H1 (cell line): Measurements from ENCODE around the gene CUL1. TPM values are rescaled to one million over a fixed set of nuclear protein-coding genes. Genes with fewer than 3 reads are reported as not detected.

Source experiments
- CTCF ChIA-PET: fragments of 300-600 bp; sonication (Branson Sonifier 250); formaldehyde crosslinking; loops from one replicate; lab custom pipeline; 2021; ENCODE audit not compliant: partially characterized antibody; lab: Charles Lee
- POLR2A ChIA-PET: fragments of 300-600 bp; sonication (Branson Sonifier 250); formaldehyde crosslinking; loops from one replicate; lab custom pipeline; 2021; ENCODE audit warnings: inconsistent platforms; ENCODE audit not compliant: partially characterized antibody; lab: Charles Lee
- DNase-seq, 2 experiments: peaks; one replicate each; pipeline versions ENCODE4 v3.0.0 to v3.0.0-alpha.2; 2010 to 2022; ENCODE audit warnings: low spot score in 2 of 2, low read depth in 1 of 2, mixed read lengths in 1 of 2
- FAIRE-seq: peaks from 2 replicates; lab custom pipeline; 2011; peaks lifted over from hg19 to GRCh38; lab: Jason Lieb, UNC
- H2AFZ ChIP-seq: 2 replicates; pipeline ENCODE4 v1.8.1; 2012; ENCODE audit warnings: low read length, inconsistent platforms
- H2AK5ac ChIP-seq: 2 replicates; pipeline ENCODE4 v1.6.1; 2013; ENCODE audit warnings: low read depth, low read length
- H2BK120ac ChIP-seq: replicated peaks from 2 replicates; pipeline ENCODE3; 2013; ENCODE audit warnings: low read depth, low read length, inconsistent platforms
- H2BK12ac ChIP-seq: 2 replicates; pipeline ENCODE4 v1.6.1; 2013; ENCODE audit warnings: low read depth, low read length
- H2BK15ac ChIP-seq: 2 replicates; pipeline ENCODE4 v1.6.1; 2013; ENCODE audit warnings: low read length
- H2BK20ac ChIP-seq: 2 replicates; pipeline ENCODE4 v1.6.1; 2013; ENCODE audit warnings: low read length
- H2BK5ac ChIP-seq: 2 replicates; pipeline ENCODE4 v1.6.1; 2013; ENCODE audit warnings: low read depth, low read length
- H3K14ac ChIP-seq: 2 replicates; pipeline ENCODE4 v1.6.1; 2013; ENCODE audit warnings: inconsistent platforms; ENCODE audit not compliant: insufficient read length
- H3K18ac ChIP-seq: 2 replicates; pipeline ENCODE4 v1.6.1; 2013; ENCODE audit warnings: low read length; ENCODE audit errors: extremely low read depth
- H3K23ac ChIP-seq: 2 replicates; pipeline ENCODE4 v1.6.1; 2013; ENCODE audit warnings: inconsistent platforms; ENCODE audit not compliant: insufficient read length
- H3K23me2 ChIP-seq: 2 replicates; pipeline ENCODE4 v1.6.1; 2013; ENCODE audit warnings: low read depth, low read length
- H3K27ac ChIP-seq: 2 replicates; pipeline ENCODE4 v1.6.1; 2011; ENCODE audit warnings: low read depth, low read length, inconsistent platforms
- H3K27me3 ChIP-seq, 4 experiments: replicated peaks in 1 of 4; 1 replicate in 1 of 4; 2 replicates in 3 of 4; pipeline versions ENCODE4 v1.6.1 to v1.8.1; 2011 to 2013; ENCODE audit warnings: low read length in 3 of 4, mild to moderate bottlenecking in 3 of 4, inconsistent platforms in 2 of 4, mixed read lengths in 2 of 4, moderate library complexity in 1 of 4; ENCODE audit not compliant: control insufficient read depth in 3 of 4, insufficient read depth in 3 of 4; ENCODE audit errors: extremely low read depth in 1 of 4
- H3K36me3 ChIP-seq, 4 experiments: 2 replicates each; pipeline versions ENCODE4 v1.6.1 to v1.8.1; 2011 to 2013; ENCODE audit warnings: mild to moderate bottlenecking in 4 of 4, low read length in 3 of 4, moderate library complexity in 2 of 4, control low read depth in 1 of 4, inconsistent platforms in 1 of 4; ENCODE audit not compliant: insufficient read depth in 4 of 4, control insufficient read depth in 2 of 4
- H3K4ac ChIP-seq: replicated peaks from 2 replicates; pipeline ENCODE3; 2013; ENCODE audit warnings: low read length, low read depth, mixed read lengths, inconsistent platforms; ENCODE audit not compliant: insufficient read length
- H3K4me1 ChIP-seq, 4 experiments: replicated peaks in 1 of 4; 1 replicate in 1 of 4; 2 replicates in 3 of 4; pipeline versions ENCODE4 v1.6.1 to v1.8.1; 2011 to 2013; ENCODE audit warnings: low read length in 3 of 4, inconsistent platforms in 2 of 4, mixed read lengths in 1 of 4; ENCODE audit not compliant: insufficient read depth in 4 of 4, control insufficient read depth in 3 of 4
- H3K4me2 ChIP-seq, 2 experiments: 2 replicates each; pipeline versions ENCODE4 v1.6.1 to v1.8.1; 2011 to 2013; ENCODE audit warnings: low read depth in 2 of 2, low read length in 2 of 2, control low read depth in 1 of 2, inconsistent platforms in 1 of 2, mild to moderate bottlenecking in 1 of 2; ENCODE audit not compliant: insufficient read depth in 1 of 2
- H3K4me3 ChIP-seq, 4 experiments: fragments of 200-600, 300-600 bp in 1 of 4; sonication (generic), shearing (Covaris generic), sonication (Bioruptor Twin) in 1 of 4; 2 replicates each; pipeline versions ENCODE4 v1.5.1 to v1.8.1; 2011 to 2016; ENCODE audit warnings: low read length in 4 of 4, low read depth in 3 of 4, control low read depth in 2 of 4, inconsistent platforms in 2 of 4, mild to moderate bottlenecking in 2 of 4, mixed read lengths in 1 of 4, moderate library complexity in 1 of 4; ENCODE audit not compliant: insufficient read depth in 2 of 4; ENCODE audit errors: extremely low read depth in 1 of 4
- H3K56ac ChIP-seq: replicated peaks from 2 replicates; pipeline ENCODE3; 2013; ENCODE audit warnings: low read depth, mild to moderate bottlenecking, mixed read lengths, low read length, inconsistent platforms; ENCODE audit not compliant: insufficient read length
- H3K79me1 ChIP-seq: 2 replicates; pipeline ENCODE4 v1.6.1; 2013; ENCODE audit warnings: low read depth, low read length, control low read depth
- H3K79me2 ChIP-seq, 2 experiments: 2 replicates each; pipeline versions ENCODE4 v1.6.1 to v1.8.1; 2012 to 2013; ENCODE audit warnings: low read length in 2 of 2, mild to moderate bottlenecking in 2 of 2, inconsistent platforms in 1 of 2; ENCODE audit not compliant: insufficient read depth in 2 of 2, control insufficient read depth in 1 of 2
- H3K9ac ChIP-seq, 4 experiments: replicated peaks in 1 of 4; 1 replicate in 1 of 4; 2 replicates in 3 of 4; pipeline versions ENCODE4 v1.6.1 to v1.8.1; 2011 to 2013; ENCODE audit warnings: low read depth in 3 of 4, low read length in 3 of 4, control low read depth in 2 of 4, mild to moderate bottlenecking in 2 of 4, moderate library complexity in 2 of 4, inconsistent platforms in 1 of 4; ENCODE audit errors: extremely low read depth in 1 of 4
- H3K9me3 ChIP-seq, 2 experiments: 2 replicates each; pipeline versions ENCODE4 v1.6.1 to v1.8.1; 2012 to 2013; ENCODE audit warnings: mild to moderate bottlenecking in 2 of 2, moderate library complexity in 2 of 2, control low read depth in 1 of 2, inconsistent platforms in 1 of 2, low read depth in 1 of 2, low read length in 1 of 2, mixed read lengths in 1 of 2; ENCODE audit not compliant: insufficient read depth in 2 of 2
- H4K20me1 ChIP-seq, 2 experiments: replicated peaks in 1 of 2; 2 replicates each; pipeline versions ENCODE3 to v1.8.1; 2011 to 2013; ENCODE audit warnings: inconsistent platforms in 2 of 2, low read length in 2 of 2, mild to moderate bottlenecking in 1 of 2; ENCODE audit not compliant: insufficient read depth in 2 of 2, control insufficient read depth in 1 of 2
- H4K5ac ChIP-seq: 2 replicates; pipeline ENCODE4 v1.6.1; 2013; ENCODE audit warnings: low read length, low read depth, mixed read lengths, inconsistent platforms; ENCODE audit not compliant: insufficient read length
- H4K8ac ChIP-seq: 2 replicates; pipeline ENCODE4 v1.8.0; 2013; ENCODE audit warnings: mild to moderate bottlenecking, moderate library complexity, low read length, inconsistent platforms; ENCODE audit not compliant: insufficient read depth; ENCODE audit errors: extremely low read depth
- H4K91ac ChIP-seq: replicated peaks from 2 replicates; pipeline ENCODE3; 2013; ENCODE audit warnings: low read length, mixed read lengths, inconsistent platforms; ENCODE audit not compliant: insufficient read length
- BCL11A ChIP-seq, 2 experiments: IDR thresholded peaks; one replicate each; pipeline ENCODE4 v1.6.1; 2011; ENCODE audit warnings: low read depth in 2 of 2, low read length in 2 of 2, mild to moderate bottlenecking in 2 of 2
- CHD1 ChIP-seq: IDR thresholded peaks from 2 replicates; pipeline ENCODE4 v1.6.1; 2012; ENCODE audit warnings: low read depth, low read length, improper control_type of control experiment
- JUN ChIP-seq: IDR thresholded peaks from 2 replicates; pipeline ENCODE4 v1.6.1; 2011; ENCODE audit warnings: low read depth, mild to moderate bottlenecking, improper control_type of control experiment, low read length
- KDM4A ChIP-seq: IDR thresholded peaks from one replicate; pipeline ENCODE4 v1.7.1; 2012; ENCODE audit warnings: low read depth, mild to moderate bottlenecking, moderate library complexity, low read length, inconsistent platforms; ENCODE audit not compliant: severe bottlenecking
- POLR2A ChIP-seq, 2 experiments: IDR thresholded peaks; 1 replicate in 1 of 2; 2 replicates in 1 of 2; pipeline ENCODE4 v1.6.1; 2011; ENCODE audit warnings: low read depth in 2 of 2, low read length in 2 of 2, mild to moderate bottlenecking in 2 of 2; ENCODE audit errors: control extremely low read depth in 1 of 2
- SP4 ChIP-seq: IDR thresholded peaks from 2 replicates; pipeline ENCODE4 v1.6.1; 2012; ENCODE audit warnings: low read length, inconsistent platforms
- SUZ12 ChIP-seq: fragments of 200-600 bp; sonication (generic); IDR thresholded peaks from 2 replicates; pipeline ENCODE4 v1.6.1; 2012; ENCODE audit warnings: mild to moderate bottlenecking, inconsistent platforms, low read length, moderate library complexity, mixed read lengths
- WGBS, 2 experiments: shearing (Covaris generic) in 1 of 2; methylation state at CpG; one replicate each; pipeline versions ENCODE4 v1.1.6 to v1.1.7; 2013 to 2015; ENCODE audit warnings: low lambda C conversion rate in 2 of 2, mixed read lengths in 2 of 2, inconsistent platforms in 1 of 2, low coverage in 1 of 2, missing lambda C conversion rate in 1 of 2; ENCODE audit not compliant: insufficient replicate concordance in 2 of 2, insufficient coverage in 1 of 2, insufficient read length in 1 of 2; ENCODE audit errors: extremely low coverage in 1 of 2, missing lambda C conversion rate in 1 of 2; 5-methylcytosine and 5-hydroxymethylcytosine counted together
- polyA plus RNA-seq, 7 experiments: library from polyadenylated mRNA; depleted of rRNA in 3 of 7; stranded (reverse) in 5 of 7; unstranded in 2 of 7; fragments of >200 nt in 5 of 7; fragments of 200-250 nt in 2 of 7; gene quantifications; 1 replicate in 5 of 7; 2 replicates in 1 of 7; 4 replicates in 1 of 7; pipeline versions ENCODE4 v1.2.1 to v1.2.3, GENCODE V29; 2011 to 2013; ENCODE audit warnings: missing spikeins in 2 of 7, mixed read lengths in 2 of 7
- total RNA-seq: library from RNA; stranded (reverse); fragmentation: NEBNext Ultra II Directional; extraction: Animal tissue kit (Norgen Biotek cat#: 25700); gene quantifications from 2 replicates; pipeline ENCODE4 v1.2.1, GENCODE V29; 2021

CUL1 gene
- total and polyA plus RNA-seq, 2 of the 8 experiments (the other 6 are each of a cell fraction or from before 2014, with no cell fraction given), result 33.0 to 77.3 TPM

DNA sequence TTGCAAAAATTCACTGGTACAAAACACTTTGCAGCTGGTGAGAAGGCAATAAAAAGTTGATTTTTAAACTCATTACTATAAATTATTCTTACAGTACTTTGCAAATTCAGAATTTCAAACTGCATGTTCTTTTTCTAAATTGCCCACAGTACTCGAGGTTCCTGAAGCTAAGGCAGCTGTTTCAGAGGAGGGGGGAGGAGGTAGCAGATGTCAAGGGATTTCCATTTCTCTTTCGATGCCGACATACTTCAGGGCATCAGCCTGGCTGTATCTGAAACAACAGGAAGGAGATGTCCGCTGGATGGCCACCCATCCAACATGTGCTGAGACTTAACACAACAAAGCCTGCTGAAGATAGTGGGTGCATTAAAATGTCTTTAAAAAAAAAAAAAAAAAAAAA lies 108.7 kb downstream of the CUL1 start:
- Histone ChIP-seq H2BK120ac (no peak overlapping the region), H3K23ac (no peak overlapping the region), H4K20me1 (no peaks in the 10 kb centered on the region), H3K56ac (no peak overlapping the region), H3K27me3 (no peaks in the 10 kb centered on the region), H4K5ac (no peak overlapping the region), H2BK15ac (no peak overlapping the region), H2BK12ac (no peak overlapping the region), H4K8ac (no peak overlapping the region), H3K4me2 (no peak overlapping the region), H3K27ac (no peak overlapping the region), H3K14ac (no peak overlapping the region), H3K79me1 (no peaks in the 10 kb centered on the region), H3K79me2 (no peaks in the 10 kb centered on the region), H3K4me1 (peaks cover 0 to 2% (median 1%) of the 10 kb centered on the region in 4 experiments; a peak in 2 of 7 replicates), H3K4ac (no peak overlapping the region), H3K9me3 (no peaks in the 10 kb centered on the region), H3K23me2 (no peaks in the 10 kb centered on the region), H2AK5ac (no peak overlapping the region), H3K9ac (no peak overlapping the region), H2BK20ac (no peak overlapping the region), H2BK5ac (no peak overlapping the region), H4K91ac (no peak overlapping the region), H3K4me3 (no peak overlapping the region), H3K36me3 (peaks cover 4 to 58% (median 34%) of the 10 kb centered on the region in 4 experiments; a peak in 7 of 8 replicates), H2AFZ (no peak overlapping the region), H3K18ac (no peak overlapping the region)
- WGBS, 2 experiments, result 96% methylated on average over 4 of the region's 4 CpGs; no CpG with 5 or more reads in 1 of the 2 experiments
- ChIA-PET POLR2A (interaction anchor here (1.3 kb wide), 1 partner anchor 76 kb away, joined by 3 read pairs; the partner anchor contains the start of gene EZH2), CTCF (no interaction called here)
- TF ChIP-seq POLR2A (IDR thresholded peaks at IDR 0.05; ENCODE audit: control extremely low read depth in 1 of 2, low read depth in 2 of 2, low read length in 2 of 2), result no peak
- TF ChIP-seq CHD1, result no peak
- no peak for TF ChIP-seq KDM4A
- no peak for TF ChIP-seq JUN
- no peak for TF ChIP-seq SP4
- TF ChIP-seq BCL11A (IDR thresholded peaks at IDR 0.05; ENCODE audit: low read depth in 2 of 2, low read length in 2 of 2), result no peak
- TF ChIP-seq SUZ12, result no peak
- FAIRE-seq, result no peak
- no peak for DNase-seq
